Transverse colon (tissue), 4 donors: ENCODE measurements around the gene CHAC2.

Experiments used
- EP300 ChIP-seq: sonication (generic); formaldehyde crosslinking; IDR thresholded peaks from one replicate; pipeline ENCODE4 v1.6.1; 2017; ENCODE audit warnings: antibody characterized with exemption, low read depth
- POLR2A ChIP-seq: fragments of 450-650 bp; IDR thresholded peaks from one replicate; pipeline ENCODE4 v1.6.1; 2016; ENCODE audit warnings: antibody characterized with exemption, mild to moderate bottlenecking, moderate library complexity
- POLR2AphosphoS5 ChIP-seq, 3 donors: sonication (generic); formaldehyde crosslinking; IDR thresholded peaks; one replicate each; pipeline ENCODE4 v1.6.1; 2016; ENCODE audit warnings: antibody characterized with exemption in 3 of 3
- TF ChIP-seq, protein P1 (sequence below), 5 experiments: fragments of 200-600 bp in 3 of 5; fragments of 450-650 bp in 2 of 5; sonication (generic) in 3 of 5; IDR thresholded peaks; 1 replicate in 2 of 5; 2 replicates in 3 of 5; pipeline ENCODE4 v1.5.1; 2016 to 2017; ENCODE audit warnings: antibody characterized with exemption in 5 of 5, inconsistent platforms in 3 of 5, mild to moderate bottlenecking in 2 of 5, moderate library complexity in 1 of 5

DNA sequence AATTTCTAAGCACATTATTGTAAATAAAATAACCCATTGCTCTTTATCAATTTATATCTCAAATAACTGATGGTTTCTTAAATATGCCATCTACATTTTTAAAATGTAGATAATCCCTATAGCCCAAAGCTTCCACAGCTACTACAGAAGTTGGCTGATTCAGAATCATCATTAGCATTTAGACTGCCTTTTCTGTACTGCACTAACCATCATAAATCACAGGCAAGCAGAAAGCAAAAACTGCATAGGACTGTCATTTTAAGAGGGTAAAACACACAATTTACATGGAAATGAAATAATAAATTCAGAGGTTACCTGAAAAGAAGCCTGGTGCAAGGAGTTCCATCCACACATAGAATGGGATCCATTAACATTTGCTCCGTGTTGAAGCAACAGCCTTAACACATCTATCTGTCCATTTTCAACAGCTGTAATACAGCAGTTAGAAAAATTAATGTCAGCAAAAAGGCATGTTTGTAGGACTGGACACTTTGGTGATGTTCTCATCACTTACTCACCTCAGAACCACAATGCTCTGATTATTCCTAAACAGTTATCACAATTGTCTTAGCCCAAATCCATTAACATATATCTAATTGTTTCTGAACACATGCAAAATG is 38.4 kb upstream of the CHAC2 start:
- TF ChIP-seq POLR2AphosphoS5 (IDR thresholded peaks at IDR 0.05): no peak
- TF ChIP-seq, protein P1, sequence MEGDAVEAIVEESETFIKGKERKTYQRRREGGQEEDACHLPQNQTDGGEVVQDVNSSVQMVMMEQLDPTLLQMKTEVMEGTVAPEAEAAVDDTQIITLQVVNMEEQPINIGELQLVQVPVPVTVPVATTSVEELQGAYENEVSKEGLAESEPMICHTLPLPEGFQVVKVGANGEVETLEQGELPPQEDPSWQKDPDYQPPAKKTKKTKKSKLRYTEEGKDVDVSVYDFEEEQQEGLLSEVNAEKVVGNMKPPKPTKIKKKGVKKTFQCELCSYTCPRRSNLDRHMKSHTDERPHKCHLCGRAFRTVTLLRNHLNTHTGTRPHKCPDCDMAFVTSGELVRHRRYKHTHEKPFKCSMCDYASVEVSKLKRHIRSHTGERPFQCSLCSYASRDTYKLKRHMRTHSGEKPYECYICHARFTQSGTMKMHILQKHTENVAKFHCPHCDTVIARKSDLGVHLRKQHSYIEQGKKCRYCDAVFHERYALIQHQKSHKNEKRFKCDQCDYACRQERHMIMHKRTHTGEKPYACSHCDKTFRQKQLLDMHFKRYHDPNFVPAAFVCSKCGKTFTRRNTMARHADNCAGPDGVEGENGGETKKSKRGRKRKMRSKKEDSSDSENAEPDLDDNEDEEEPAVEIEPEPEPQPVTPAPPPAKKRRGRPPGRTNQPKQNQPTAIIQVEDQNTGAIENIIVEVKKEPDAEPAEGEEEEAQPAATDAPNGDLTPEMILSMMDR (IDR thresholded peaks at IDR 0.05): no peak
- TF ChIP-seq POLR2A: no peak
- TF ChIP-seq EP300: no peak
